HEK293 (cell line): Measurements from ENCODE around the gene KLHL4.

Experiments
- CTCF ChIA-PET: fragments of 350-600 bp; formaldehyde crosslinking; extraction: SDS; loops from one replicate; lab custom pipeline; 2021; ENCODE audit warnings: antibody characterized with exemption; lab: Yijun Ruan, JAX
- POLR2A ChIA-PET: fragments of 300-600 bp; formaldehyde crosslinking; extraction: SDS; loops from one replicate; lab custom pipeline; 2020; ENCODE audit warnings: antibody characterized with exemption, inconsistent platforms; lab: Yijun Ruan, JAX
- H3K27ac ChIP-seq: fragments of 200-500 bp; sonication (Bioruptor generic); 2 replicates; pipeline ENCODE4 v1.5.1; 2014; ENCODE audit warnings: low read depth, low read length, control low read depth, inconsistent platforms; ENCODE audit errors: extremely low read depth
- H3K36me3 ChIP-seq, 2 experiments: fragments of 200-500 bp in 1 of 2; sonication (Bioruptor generic) in 1 of 2; 1 replicate in 1 of 2; 2 replicates in 1 of 2; pipeline ENCODE4 v1.5.1; 2014 to 2017; ENCODE audit warnings: inconsistent platforms in 2 of 2, low read length in 2 of 2; ENCODE audit not compliant: control insufficient read depth in 2 of 2, insufficient read depth in 1 of 2
- H3K4me1 ChIP-seq: fragments of 200-500 bp; sonication (Bioruptor generic); 2 replicates; pipeline ENCODE4 v1.5.1; 2014; ENCODE audit warnings: mild to moderate bottlenecking, low read length, inconsistent platforms; ENCODE audit not compliant: control insufficient read depth, insufficient read depth
- H3K4me3 ChIP-seq: 2 replicates; pipeline ENCODE4 v1.5.1; 2011; ENCODE audit warnings: low read depth, mild to moderate bottlenecking, control low read depth, low read length, moderate library complexity
- H3K9me3 ChIP-seq: fragments of 200-500 bp; sonication (Bioruptor generic); 2 replicates; pipeline ENCODE4 v1.5.1; 2014; ENCODE audit warnings: low read depth, low read length, inconsistent platforms; ENCODE audit not compliant: control insufficient read depth, insufficient read depth
- KLF9 ChIP-seq: fragments of 450-650 bp; formaldehyde crosslinking; IDR thresholded peaks from 2 replicates; pipeline ENCODE4 v1.5.1; 2016; ENCODE audit warnings: missing biosample characterization, missing genetic modification characterization, low read depth
- REST ChIP-seq: fragments of 450-650 bp; formaldehyde crosslinking; IDR thresholded peaks from 2 replicates; pipeline ENCODE4 v1.5.1; 2016; ENCODE audit warnings: missing biosample characterization, missing genetic modification characterization
- ZFHX2 ChIP-seq: fragments of 450-650 bp; formaldehyde crosslinking; conservative IDR thresholded peaks from 2 replicates; pipeline ENCODE4 v1.5.1; 2016; ENCODE audit warnings: missing biosample characterization, missing genetic modification characterization
- ZNF140 ChIP-seq: fragments of 450-650 bp; formaldehyde crosslinking; IDR thresholded peaks from 2 replicates; pipeline ENCODE4 v1.5.1; 2016; ENCODE audit warnings: missing biosample characterization, missing genetic modification characterization
- ZNF202 ChIP-seq: fragments of 450-650 bp; formaldehyde crosslinking; IDR thresholded peaks from 2 replicates; pipeline ENCODE4 v1.5.1; 2016; ENCODE audit warnings: missing biosample characterization, missing genetic modification characterization, borderline replicate concordance
- ZNF223 ChIP-seq: fragments of 450-650 bp; formaldehyde crosslinking; IDR thresholded peaks from 2 replicates; pipeline ENCODE4 v1.5.1; 2016; ENCODE audit warnings: missing biosample characterization, missing genetic modification characterization
- ZNF274 ChIP-seq, 2 experiments: fragments of 200-500 bp in 1 of 2; fragments of 450-650 bp in 1 of 2; sonication (Bioruptor generic) in 1 of 2; formaldehyde crosslinking in 1 of 2; IDR thresholded peaks; 2 replicates each; pipeline versions ENCODE4 v1.5.1 to v1.6.1; 2014 to 2016; ENCODE audit warnings: borderline replicate concordance in 1 of 2, inconsistent platforms in 1 of 2, low read length in 1 of 2, missing biosample characterization in 1 of 2, missing genetic modification characterization in 1 of 2
- ZNF280D ChIP-seq: fragments of 450-650 bp; formaldehyde crosslinking; IDR thresholded peaks from 2 replicates; pipeline ENCODE4 v1.5.1; 2016; ENCODE audit warnings: missing biosample characterization, missing genetic modification characterization
- ZNF366 ChIP-seq: fragments of 450-650 bp; formaldehyde crosslinking; conservative IDR thresholded peaks from 2 replicates; pipeline ENCODE4 v1.5.1; 2016; ENCODE audit warnings: missing biosample characterization, missing genetic modification characterization
- ZNF394 ChIP-seq: fragments of 450-650 bp; formaldehyde crosslinking; IDR thresholded peaks from 2 replicates; pipeline ENCODE4 v1.5.1; 2016; ENCODE audit warnings: missing biosample characterization, missing genetic modification characterization, mild to moderate bottlenecking, moderate library complexity, borderline replicate concordance
- ZNF426 ChIP-seq: fragments of 450-650 bp; formaldehyde crosslinking; IDR thresholded peaks from 2 replicates; pipeline ENCODE4 v1.5.1; 2017; ENCODE audit warnings: missing biosample characterization, missing genetic modification characterization, mild to moderate bottlenecking, inconsistent platforms, moderate library complexity
- ZNF433 ChIP-seq: fragments of 450-650 bp; formaldehyde crosslinking; IDR thresholded peaks from 2 replicates; pipeline ENCODE4 v1.5.1; 2016; ENCODE audit warnings: missing biosample characterization, missing genetic modification characterization, low read depth
- ZNF501 ChIP-seq: fragments of 450-650 bp; formaldehyde crosslinking; IDR thresholded peaks from 2 replicates; pipeline ENCODE4 v1.5.1; 2016; ENCODE audit warnings: missing biosample characterization, missing genetic modification characterization
- ZNF510 ChIP-seq: fragments of 450-650 bp; formaldehyde crosslinking; IDR thresholded peaks from 2 replicates; pipeline ENCODE4 v1.5.1; 2018; ENCODE audit warnings: mild to moderate bottlenecking, missing genetic modification characterization, missing biosample characterization; ENCODE audit not compliant: insufficient replicate concordance
- ZNF521 ChIP-seq: fragments of 450-650 bp; formaldehyde crosslinking; IDR thresholded peaks from 2 replicates; pipeline ENCODE4 v1.5.1; 2017; ENCODE audit warnings: missing biosample characterization, mild to moderate bottlenecking, missing genetic modification characterization
- ZNF555 ChIP-seq: fragments of 450-650 bp; formaldehyde crosslinking; conservative IDR thresholded peaks from 2 replicates; pipeline ENCODE4 v1.5.1; 2017; ENCODE audit warnings: missing biosample characterization, mild to moderate bottlenecking, missing genetic modification characterization, inconsistent platforms
- ZNF560 ChIP-seq: fragments of 450-650 bp; formaldehyde crosslinking; IDR thresholded peaks from 2 replicates; pipeline ENCODE4 v1.5.1; 2017; ENCODE audit warnings: missing biosample characterization, missing genetic modification characterization, borderline replicate concordance
- ZNF580 ChIP-seq: fragments of 450-650 bp; formaldehyde crosslinking; IDR thresholded peaks from 2 replicates; pipeline ENCODE4 v1.5.1; 2016; ENCODE audit warnings: missing biosample characterization, missing genetic modification characterization
- ZNF600 ChIP-seq: fragments of 450-650 bp; formaldehyde crosslinking; IDR thresholded peaks from 2 replicates; pipeline ENCODE4 v1.5.1; 2016; ENCODE audit warnings: missing biosample characterization, missing genetic modification characterization
- ZNF621 ChIP-seq: fragments of 450-650 bp; formaldehyde crosslinking; IDR thresholded peaks from 2 replicates; pipeline ENCODE4 v1.5.1; 2017; ENCODE audit warnings: missing biosample characterization, missing genetic modification characterization
- ZNF623 ChIP-seq: fragments of 450-650 bp; formaldehyde crosslinking; IDR thresholded peaks from 2 replicates; pipeline ENCODE4 v1.5.1; 2016; ENCODE audit warnings: missing biosample characterization, missing genetic modification characterization
- ZNF664 ChIP-seq: fragments of 450-650 bp; formaldehyde crosslinking; IDR thresholded peaks from 2 replicates; pipeline ENCODE4 v1.5.1; 2016; ENCODE audit warnings: missing biosample characterization, missing genetic modification characterization
- ZNF837 ChIP-seq: fragments of 450-650 bp; formaldehyde crosslinking; IDR thresholded peaks from 2 replicates; pipeline ENCODE4 v1.5.1; 2016; ENCODE audit warnings: missing biosample characterization, missing genetic modification characterization
- ZXDB ChIP-seq: fragments of 450-650 bp; formaldehyde crosslinking; IDR thresholded peaks from 2 replicates; pipeline ENCODE4 v1.5.1; 2016; ENCODE audit warnings: missing biosample characterization, missing genetic modification characterization
- TF ChIP-seq, protein P1 (sequence below): fragments of 450-650 bp; formaldehyde crosslinking; conservative IDR thresholded peaks from 2 replicates; pipeline ENCODE4 v1.5.1; 2016; ENCODE audit warnings: low read depth, missing biosample characterization, missing genetic modification characterization

The KLHL4 gene

GRCh38 chrX:87706134-87706533 is 188.5 kb downstream of the KLHL4 start (continued):
- no peak for TF ChIP-seq ZNF280D (tag by site-specific recombination)
- TF ChIP-seq ZNF580: no peak
- TF ChIP-seq ZNF600 (tag by site-specific recombination): no peak

GRCh38 chrX:87710580-87710979 is 193.0 kb downstream of the KLHL4 start:
- Histone ChIP-seq H3K9me3 (peaks cover 3% of the 10 kb centered on the region), H3K4me3 (no peak overlapping the region), H3K36me3 (no peaks in the 10 kb centered on the region), H3K27ac (no peak overlapping the region), H3K4me1 (no peaks in the 10 kb centered on the region)
- CTCF ChIA-PET: no interaction called here
- POLR2A ChIA-PET: no interaction called here
- TF ChIP-seq ZNF510 (tag by site-specific recombination): peak; percentile 61
- TF ChIP-seq ZNF433: peak; percentile 73; the same call in 1 of the 2 replicates
- no peak for TF ChIP-seq ZNF621
- peak; percentile 74 for TF ChIP-seq ZNF555 (tag by site-specific recombination)
- 0 out of 2 replicates have a peak, but pooled peaks have one; percentile 40 for TF ChIP-seq REST (tag by site-specific recombination)
- TF ChIP-seq ZXDB (tag by site-specific recombination): peak; percentile 38; the same call in 1 of the 2 replicates
- TF ChIP-seq ZFHX2: no peak
- TF ChIP-seq, protein P1, sequence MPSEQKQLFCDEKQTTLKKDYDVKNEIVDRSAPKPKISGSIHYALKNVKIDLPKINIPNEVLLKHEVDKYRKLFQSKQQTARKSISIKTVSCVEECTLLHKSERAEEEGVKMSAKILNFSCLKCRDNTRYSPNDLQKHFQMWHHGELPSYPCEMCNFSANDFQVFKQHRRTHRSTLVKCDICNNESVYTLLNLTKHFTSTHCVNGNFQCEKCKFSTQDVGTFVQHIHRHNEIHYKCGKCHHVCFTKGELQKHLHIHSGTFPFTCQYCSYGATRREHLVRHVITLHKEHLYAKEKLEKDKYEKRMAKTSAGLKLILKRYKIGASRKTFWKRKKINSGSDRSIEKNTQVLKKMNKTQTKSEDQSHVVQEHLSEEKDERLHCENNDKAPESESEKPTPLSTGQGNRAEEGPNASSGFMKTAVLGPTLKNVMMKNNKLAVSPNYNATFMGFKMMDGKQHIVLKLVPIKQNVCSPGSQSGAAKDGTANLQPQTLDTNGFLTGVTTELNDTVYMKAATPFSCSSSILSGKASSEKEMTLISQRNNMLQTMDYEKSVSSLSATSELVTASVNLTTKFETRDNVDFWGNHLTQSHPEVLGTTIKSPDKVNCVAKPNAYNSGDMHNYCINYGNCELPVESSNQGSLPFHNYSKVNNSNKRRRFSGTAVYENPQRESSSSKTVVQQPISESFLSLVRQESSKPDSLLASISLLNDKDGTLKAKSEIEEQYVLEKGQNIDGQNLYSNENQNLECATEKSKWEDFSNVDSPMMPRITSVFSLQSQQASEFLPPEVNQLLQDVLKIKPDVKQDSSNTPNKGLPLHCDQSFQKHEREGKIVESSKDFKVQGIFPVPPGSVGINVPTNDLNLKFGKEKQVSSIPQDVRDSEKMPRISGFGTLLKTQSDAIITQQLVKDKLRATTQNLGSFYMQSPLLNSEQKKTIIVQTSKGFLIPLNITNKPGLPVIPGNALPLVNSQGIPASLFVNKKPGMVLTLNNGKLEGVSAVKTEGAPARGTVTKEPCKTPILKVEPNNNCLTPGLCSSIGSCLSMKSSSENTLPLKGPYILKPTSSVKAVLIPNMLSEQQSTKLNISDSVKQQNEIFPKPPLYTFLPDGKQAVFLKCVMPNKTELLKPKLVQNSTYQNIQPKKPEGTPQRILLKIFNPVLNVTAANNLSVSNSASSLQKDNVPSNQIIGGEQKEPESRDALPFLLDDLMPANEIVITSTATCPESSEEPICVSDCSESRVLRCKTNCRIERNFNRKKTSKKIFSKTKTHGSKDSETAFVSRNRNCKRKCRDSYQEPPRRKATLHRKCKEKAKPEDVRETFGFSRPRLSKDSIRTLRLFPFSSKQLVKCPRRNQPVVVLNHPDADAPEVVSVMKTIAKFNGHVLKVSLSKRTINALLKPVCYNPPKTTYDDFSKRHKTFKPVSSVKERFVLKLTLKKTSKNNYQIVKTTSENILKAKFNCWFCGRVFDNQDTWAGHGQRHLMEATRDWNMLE (tag by site-specific recombination): peak; percentile 74
- no peak for TF ChIP-seq KLF9
- TF ChIP-seq ZNF426 (tag by site-specific recombination): peak; percentile 77
- no peak for TF ChIP-seq ZNF664 (tag by site-specific recombination)
- 0 out of 2 replicates have a peak, but pooled peaks have one; percentile 14 for TF ChIP-seq ZNF560 (tag by site-specific recombination)
- TF ChIP-seq ZNF521 (tag by site-specific recombination): no peak
- no peak for TF ChIP-seq ZNF223 (tag by site-specific recombination)
- no peak for TF ChIP-seq ZNF501
- TF ChIP-seq ZNF140 (tag by site-specific recombination): peak; percentile 79; the same call in 1 of the 2 replicates
- no peak for TF ChIP-seq ZNF837 (tag by site-specific recombination)
- peak; percentile 78; the same call in 1 of the 2 replicates for TF ChIP-seq ZNF394 (tag by site-specific recombination)
- TF ChIP-seq ZNF366 (tag by site-specific recombination): no peak
- TF ChIP-seq ZNF202 (tag by site-specific recombination): 0 out of 2 replicates have a peak, but pooled peaks have one; percentile 38
- TF ChIP-seq ZNF274 (IDR thresholded peaks at IDR 0.05; ENCODE audit: low read length): no peak
- TF ChIP-seq ZNF274 (tag by site-specific recombination; IDR thresholded peaks at IDR 0.05; ENCODE audit: borderline replicate concordance): no peak
- TF ChIP-seq ZNF623 (tag by site-specific recombination): peak; percentile 44
